ENCODE measurements around the gene TM4SF18. TPM values are rescaled to one million over a fixed set of nuclear protein-coding genes. Genes with fewer than 3 reads are reported as not detected.

The TM4SF18 gene
- total and polyA plus RNA-seq, 2 experiments from 2014 or later, result 1.6 to 2.0 TPM

DNA sequence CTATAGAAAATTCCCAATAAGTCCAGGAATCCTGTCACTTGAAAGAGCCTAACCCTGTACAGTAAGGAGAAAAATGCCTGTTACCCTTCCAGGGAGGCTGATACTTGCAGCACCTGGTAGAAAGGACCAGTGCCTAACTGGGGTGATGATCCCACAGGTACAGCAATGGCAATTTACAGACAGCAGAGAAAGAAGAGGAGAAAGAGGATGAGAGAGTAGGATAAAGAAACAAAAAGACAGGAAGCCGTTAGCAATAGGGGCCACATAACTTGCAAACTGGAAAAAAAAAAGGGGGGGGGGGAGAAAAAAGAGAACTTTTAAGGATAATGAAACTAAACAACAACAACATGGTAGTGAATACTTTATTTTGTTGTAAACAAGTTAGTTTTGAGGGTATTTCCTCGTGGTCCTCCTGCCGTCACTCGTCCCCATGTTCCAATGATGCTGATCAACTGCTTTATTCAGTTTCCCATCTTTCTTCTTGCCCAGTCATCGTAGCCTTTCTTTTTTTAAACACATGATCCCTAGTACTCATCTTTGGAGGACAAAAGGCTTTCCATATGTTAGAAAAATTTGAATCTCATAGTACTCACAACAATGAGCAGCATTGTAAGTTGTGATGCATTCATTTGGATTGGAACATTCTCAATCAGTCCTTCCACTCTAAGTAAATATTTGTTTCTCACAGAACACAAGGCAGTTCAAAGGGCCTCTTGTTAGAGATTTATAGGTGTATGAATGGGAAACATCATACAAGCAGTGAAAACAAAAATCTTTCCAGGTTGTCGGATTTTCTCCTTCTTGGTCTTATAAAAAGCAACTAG lies 35.5 kb upstream of the TM4SF18 start (continued):
- TF ChIP-seq, protein P1, sequence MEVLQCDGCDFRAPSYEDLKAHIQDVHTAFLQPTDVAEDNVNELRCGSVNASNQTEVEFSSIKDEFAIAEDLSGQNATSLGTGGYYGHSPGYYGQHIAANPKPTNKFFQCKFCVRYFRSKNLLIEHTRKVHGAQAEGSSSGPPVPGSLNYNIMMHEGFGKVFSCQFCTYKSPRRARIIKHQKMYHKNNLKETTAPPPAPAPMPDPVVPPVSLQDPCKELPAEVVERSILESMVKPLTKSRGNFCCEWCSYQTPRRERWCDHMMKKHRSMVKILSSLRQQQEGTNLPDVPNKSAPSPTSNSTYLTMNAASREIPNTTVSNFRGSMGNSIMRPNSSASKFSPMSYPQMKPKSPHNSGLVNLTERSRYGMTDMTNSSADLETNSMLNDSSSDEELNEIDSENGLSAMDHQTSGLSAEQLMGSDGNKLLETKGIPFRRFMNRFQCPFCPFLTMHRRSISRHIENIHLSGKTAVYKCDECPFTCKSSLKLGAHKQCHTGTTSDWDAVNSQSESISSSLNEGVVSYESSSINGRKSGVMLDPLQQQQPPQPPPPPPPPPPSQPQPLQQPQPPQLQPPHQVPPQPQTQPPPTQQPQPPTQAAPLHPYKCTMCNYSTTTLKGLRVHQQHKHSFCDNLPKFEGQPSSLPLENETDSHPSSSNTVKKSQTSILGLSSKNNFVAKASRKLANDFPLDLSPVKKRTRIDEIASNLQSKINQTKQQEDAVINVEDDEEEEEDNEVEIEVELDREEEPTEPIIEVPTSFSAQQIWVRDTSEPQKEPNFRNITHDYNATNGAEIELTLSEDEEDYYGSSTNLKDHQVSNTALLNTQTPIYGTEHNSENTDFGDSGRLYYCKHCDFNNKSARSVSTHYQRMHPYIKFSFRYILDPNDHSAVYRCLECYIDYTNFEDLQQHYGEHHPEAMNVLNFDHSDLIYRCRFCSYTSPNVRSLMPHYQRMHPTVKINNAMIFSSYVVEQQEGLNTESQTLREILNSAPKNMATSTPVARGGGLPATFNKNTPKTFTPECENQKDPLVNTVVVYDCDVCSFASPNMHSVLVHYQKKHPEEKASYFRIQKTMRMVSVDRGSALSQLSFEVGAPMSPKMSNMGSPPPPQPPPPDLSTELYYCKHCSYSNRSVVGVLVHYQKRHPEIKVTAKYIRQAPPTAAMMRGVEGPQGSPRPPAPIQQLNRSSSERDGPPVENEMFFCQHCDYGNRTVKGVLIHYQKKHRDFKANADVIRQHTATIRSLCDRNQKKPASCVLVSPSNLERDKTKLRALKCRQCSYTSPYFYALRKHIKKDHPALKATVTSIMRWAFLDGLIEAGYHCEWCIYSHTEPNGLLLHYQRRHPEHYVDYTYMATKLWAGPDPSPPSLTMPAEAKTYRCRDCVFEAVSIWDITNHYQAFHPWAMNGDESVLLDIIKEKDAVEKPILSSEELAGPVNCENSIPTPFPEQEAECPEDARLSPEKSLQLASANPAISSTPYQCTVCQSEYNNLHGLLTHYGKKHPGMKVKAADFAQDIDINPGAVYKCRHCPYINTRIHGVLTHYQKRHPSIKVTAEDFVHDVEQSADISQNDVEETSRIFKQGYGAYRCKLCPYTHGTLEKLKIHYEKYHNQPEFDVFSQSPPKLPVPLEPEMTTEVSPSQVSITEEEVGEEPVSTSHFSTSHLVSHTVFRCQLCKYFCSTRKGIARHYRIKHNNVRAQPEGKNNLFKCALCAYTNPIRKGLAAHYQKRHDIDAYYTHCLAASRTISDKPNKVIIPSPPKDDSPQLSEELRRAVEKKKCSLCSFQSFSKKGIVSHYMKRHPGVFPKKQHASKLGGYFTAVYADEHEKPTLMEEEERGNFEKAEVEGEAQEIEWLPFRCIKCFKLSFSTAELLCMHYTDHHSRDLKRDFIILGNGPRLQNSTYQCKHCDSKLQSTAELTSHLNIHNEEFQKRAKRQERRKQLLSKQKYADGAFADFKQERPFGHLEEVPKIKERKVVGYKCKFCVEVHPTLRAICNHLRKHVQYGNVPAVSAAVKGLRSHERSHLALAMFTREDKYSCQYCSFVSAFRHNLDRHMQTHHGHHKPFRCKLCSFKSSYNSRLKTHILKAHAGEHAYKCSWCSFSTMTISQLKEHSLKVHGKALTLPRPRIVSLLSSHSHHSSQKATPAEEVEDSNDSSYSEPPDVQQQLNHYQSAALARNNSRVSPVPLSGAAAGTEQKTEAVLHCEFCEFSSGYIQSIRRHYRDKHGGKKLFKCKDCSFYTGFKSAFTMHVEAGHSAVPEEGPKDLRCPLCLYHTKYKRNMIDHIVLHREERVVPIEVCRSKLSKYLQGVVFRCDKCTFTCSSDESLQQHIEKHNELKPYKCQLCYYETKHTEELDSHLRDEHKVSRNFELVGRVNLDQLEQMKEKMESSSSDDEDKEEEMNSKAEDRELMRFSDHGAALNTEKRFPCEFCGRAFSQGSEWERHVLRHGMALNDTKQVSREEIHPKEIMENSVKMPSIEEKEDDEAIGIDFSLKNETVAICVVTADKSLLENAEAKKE (CRISPR knock-in tag; IDR thresholded peaks at IDR 0.05), result no peak
- TF ChIP-seq, protein P2, sequence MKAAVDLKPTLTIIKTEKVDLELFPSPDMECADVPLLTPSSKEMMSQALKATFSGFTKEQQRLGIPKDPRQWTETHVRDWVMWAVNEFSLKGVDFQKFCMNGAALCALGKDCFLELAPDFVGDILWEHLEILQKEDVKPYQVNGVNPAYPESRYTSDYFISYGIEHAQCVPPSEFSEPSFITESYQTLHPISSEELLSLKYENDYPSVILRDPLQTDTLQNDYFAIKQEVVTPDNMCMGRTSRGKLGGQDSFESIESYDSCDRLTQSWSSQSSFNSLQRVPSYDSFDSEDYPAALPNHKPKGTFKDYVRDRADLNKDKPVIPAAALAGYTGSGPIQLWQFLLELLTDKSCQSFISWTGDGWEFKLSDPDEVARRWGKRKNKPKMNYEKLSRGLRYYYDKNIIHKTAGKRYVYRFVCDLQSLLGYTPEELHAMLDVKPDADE (IDR thresholded peaks at IDR 0.05), result no peak
- no peak for TF ChIP-seq ZNF331 (CRISPR knock-in tag; IDR thresholded peaks at IDR 0.05; ENCODE audit: low read depth)
- no peak for TF ChIP-seq CREB1 (CRISPR knock-in tag; IDR thresholded peaks at IDR 0.05; ENCODE audit: low read depth)
- TF ChIP-seq ZNF114 (CRISPR knock-in tag; IDR thresholded peaks at IDR 0.05), result no peak
- TF ChIP-seq STAT1 (IDR thresholded peaks at IDR 0.05; ENCODE audit: unreplicated experiment), result no peak
- TF ChIP-seq, protein P3, sequence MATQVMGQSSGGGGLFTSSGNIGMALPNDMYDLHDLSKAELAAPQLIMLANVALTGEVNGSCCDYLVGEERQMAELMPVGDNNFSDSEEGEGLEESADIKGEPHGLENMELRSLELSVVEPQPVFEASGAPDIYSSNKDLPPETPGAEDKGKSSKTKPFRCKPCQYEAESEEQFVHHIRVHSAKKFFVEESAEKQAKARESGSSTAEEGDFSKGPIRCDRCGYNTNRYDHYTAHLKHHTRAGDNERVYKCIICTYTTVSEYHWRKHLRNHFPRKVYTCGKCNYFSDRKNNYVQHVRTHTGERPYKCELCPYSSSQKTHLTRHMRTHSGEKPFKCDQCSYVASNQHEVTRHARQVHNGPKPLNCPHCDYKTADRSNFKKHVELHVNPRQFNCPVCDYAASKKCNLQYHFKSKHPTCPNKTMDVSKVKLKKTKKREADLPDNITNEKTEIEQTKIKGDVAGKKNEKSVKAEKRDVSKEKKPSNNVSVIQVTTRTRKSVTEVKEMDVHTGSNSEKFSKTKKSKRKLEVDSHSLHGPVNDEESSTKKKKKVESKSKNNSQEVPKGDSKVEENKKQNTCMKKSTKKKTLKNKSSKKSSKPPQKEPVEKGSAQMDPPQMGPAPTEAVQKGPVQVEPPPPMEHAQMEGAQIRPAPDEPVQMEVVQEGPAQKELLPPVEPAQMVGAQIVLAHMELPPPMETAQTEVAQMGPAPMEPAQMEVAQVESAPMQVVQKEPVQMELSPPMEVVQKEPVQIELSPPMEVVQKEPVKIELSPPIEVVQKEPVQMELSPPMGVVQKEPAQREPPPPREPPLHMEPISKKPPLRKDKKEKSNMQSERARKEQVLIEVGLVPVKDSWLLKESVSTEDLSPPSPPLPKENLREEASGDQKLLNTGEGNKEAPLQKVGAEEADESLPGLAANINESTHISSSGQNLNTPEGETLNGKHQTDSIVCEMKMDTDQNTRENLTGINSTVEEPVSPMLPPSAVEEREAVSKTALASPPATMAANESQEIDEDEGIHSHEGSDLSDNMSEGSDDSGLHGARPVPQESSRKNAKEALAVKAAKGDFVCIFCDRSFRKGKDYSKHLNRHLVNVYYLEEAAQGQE (IDR thresholded peaks at IDR 0.05; ENCODE audit: unreplicated experiment), result no peak
- TF ChIP-seq, protein P4, sequence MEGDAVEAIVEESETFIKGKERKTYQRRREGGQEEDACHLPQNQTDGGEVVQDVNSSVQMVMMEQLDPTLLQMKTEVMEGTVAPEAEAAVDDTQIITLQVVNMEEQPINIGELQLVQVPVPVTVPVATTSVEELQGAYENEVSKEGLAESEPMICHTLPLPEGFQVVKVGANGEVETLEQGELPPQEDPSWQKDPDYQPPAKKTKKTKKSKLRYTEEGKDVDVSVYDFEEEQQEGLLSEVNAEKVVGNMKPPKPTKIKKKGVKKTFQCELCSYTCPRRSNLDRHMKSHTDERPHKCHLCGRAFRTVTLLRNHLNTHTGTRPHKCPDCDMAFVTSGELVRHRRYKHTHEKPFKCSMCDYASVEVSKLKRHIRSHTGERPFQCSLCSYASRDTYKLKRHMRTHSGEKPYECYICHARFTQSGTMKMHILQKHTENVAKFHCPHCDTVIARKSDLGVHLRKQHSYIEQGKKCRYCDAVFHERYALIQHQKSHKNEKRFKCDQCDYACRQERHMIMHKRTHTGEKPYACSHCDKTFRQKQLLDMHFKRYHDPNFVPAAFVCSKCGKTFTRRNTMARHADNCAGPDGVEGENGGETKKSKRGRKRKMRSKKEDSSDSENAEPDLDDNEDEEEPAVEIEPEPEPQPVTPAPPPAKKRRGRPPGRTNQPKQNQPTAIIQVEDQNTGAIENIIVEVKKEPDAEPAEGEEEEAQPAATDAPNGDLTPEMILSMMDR (conservative IDR thresholded peaks at IDR 0.05; ENCODE audit: low read depth in 2 of 2), result no peak
- no peak for TF ChIP-seq EZH2phosphoT487 (IDR thresholded peaks at IDR 0.05; ENCODE audit: unreplicated experiment)
